ENCODE measurements around the gene ABI3BP.

ABI3BP gene

DNA sequence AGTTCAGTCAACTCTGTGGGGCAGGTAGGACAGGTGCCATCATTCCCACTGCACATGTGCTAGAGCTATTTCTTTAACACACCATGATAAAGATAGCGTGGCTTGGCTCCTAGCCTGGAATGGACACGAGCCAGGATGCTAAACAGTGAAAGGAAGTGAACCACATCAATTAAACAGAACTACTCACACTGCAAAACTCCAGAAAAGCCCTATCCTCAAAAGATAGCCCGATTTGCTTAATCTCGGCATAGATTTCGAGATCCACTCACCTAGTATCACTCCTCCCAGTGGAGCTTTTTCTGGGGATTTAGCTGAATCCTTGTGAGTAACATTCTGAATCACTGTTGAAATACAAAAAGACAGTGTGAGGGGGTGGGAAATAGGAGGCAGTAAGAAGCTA lies 118.0 kb downstream of the ABI3BP start:
- Histone ChIP-seq H3K36me3 (ENCODE audit: insufficient read depth, low read length) (no peaks in the 10 kb centered on the region), H3K4me1 (ENCODE audit: insufficient read depth, low read length) (no peaks in the 10 kb centered on the region), H3K9ac (ENCODE audit: low read depth, low read length) (no peak overlapping the region), H3K9me3 (ENCODE audit: control insufficient read depth, insufficient read depth, low read length) (no peaks in the 10 kb centered on the region)

DNA sequence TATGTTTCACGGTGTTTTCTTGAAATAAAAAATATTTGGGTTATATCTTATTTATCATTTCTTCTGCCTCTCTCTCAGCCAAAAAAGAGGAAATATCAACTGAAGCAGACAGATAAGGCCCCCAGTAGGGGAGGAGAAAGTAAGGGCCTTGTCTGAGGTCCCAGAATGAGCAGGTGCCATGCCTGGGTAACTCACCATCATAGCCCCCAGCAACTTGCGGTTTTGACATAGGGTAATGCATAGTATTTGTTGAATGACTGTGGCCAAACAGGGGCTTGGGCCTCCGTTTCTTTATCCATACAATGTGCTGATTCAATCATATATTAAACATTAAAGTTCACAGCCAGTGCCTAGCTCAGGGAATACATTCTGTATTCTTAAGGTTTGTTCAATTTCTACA lies 119.6 kb downstream of the ABI3BP start:
- Histone ChIP-seq H3K36me3 (ENCODE audit: insufficient read depth, low read length) (no peaks in the 10 kb centered on the region), H3K4me1 (ENCODE audit: insufficient read depth, low read length) (no peaks in the 10 kb centered on the region), H3K9me3 (ENCODE audit: control insufficient read depth, insufficient read depth, low read length) (no peaks in the 10 kb centered on the region), H3K9ac (ENCODE audit: low read depth, low read length) (no peak overlapping the region)

DNA sequence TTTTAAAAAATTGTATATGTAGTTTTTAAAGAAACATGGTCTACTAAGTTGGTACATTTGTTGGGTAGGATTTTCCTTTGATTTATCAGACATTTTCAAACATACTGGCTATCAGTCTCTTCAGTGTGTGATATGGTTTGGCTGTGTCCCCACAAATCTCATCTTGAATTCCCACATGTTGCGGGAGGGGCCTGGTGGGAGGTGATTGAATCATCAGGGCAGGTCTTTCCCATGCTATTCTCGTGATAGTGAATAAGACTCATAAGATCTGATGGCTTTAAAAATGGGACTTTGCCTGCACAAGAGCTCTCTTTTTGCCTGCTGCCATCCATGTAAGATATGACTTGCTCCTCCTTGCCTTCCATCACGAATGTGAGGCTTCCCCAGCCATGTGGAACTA lies 121.9 kb downstream of the ABI3BP start:
- Histone ChIP-seq H3K4me1 (ENCODE audit: insufficient read depth, low read length) (no peaks in the 10 kb centered on the region), H3K9me3 (ENCODE audit: control insufficient read depth, insufficient read depth, low read length) (no peaks in the 10 kb centered on the region)

DNA sequence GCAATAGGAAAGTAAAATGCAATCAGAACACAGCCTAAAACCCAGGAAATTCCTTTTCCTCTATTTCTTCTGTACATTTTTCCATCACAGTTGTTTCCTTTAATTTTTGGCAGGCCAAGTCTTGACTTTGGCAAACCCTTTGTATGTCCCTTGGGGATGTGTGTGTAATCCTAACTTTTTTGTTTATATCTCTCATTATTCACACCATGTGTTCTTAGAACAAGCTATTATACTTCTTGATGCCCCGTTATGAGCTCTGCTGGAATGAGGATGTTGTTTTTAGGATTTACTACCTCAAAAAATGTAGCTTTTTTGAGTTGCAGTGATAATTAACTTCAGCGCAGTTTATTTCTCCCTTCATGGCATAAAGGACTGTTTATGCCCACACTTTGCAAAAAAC lies 123.4 kb downstream of the ABI3BP start:
- Histone ChIP-seq H3K9ac (ENCODE audit: low read depth, low read length) (no peak overlapping the region), H3K9me3 (ENCODE audit: control insufficient read depth, insufficient read depth, low read length) (no peaks in the 10 kb centered on the region), H3K4me1 (ENCODE audit: insufficient read depth, low read length) (no peaks in the 10 kb centered on the region), H3K36me3 (ENCODE audit: insufficient read depth, low read length) (no peaks in the 10 kb centered on the region)

More for the DNA sequence above, 121.9 kb downstream of the ABI3BP start:
- H3K9ac ChIP-seq (ENCODE audit: low read depth, low read length): no peak overlapping the region
- H3K36me3 ChIP-seq (ENCODE audit: insufficient read depth, low read length): no peaks in the 10 kb centered on the region

DNA sequence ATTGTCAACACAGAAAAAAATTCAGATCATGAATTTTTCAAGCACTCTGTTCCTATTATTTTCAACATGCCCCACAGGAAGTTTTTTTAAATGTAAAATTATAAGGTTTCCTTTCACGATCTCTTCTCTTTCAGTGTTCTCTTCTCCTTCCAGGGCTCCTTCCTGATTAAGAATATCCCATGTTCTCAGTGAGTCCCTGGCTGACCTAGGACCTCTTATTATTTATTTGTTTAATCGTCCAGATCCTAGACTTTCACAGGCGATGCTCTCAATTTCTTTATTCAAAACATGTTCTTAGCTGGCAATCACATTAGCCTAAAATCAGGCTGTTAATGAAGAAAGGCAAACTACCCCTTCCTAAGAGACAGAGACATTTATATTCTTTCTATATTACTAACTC lies 124.3 kb downstream of the ABI3BP start:
- H3K9me3 ChIP-seq (ENCODE audit: control insufficient read depth, insufficient read depth, low read length): no peaks in the 10 kb centered on the region
- H3K36me3 ChIP-seq (ENCODE audit: insufficient read depth, low read length): no peaks in the 10 kb centered on the region
- no peak overlapping the region for H3K9ac ChIP-seq (ENCODE audit: low read depth, low read length)
- H3K4me1 ChIP-seq (ENCODE audit: insufficient read depth, low read length): no peaks in the 10 kb centered on the region

DNA sequence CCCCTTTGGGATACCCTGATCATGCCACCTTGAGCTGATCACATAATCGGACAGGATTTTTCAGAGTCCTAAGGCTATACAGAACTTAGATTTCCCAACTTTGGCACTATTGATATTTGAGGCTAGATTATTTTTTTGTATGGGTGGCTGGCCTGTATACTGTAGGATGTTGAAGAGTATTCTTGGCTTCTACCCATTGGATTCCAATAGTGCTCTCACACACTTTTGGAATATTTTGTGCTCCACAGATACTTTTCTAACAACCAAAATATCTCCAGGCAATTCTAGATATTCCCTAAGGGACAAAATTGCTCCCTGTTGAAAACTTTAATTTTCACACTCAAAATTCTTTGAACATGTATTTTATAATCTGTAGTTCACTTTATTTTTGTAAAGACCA lies 125.1 kb downstream of the ABI3BP start:
- Histone ChIP-seq H3K4me1 (ENCODE audit: insufficient read depth, low read length) (no peaks in the 10 kb centered on the region), H3K9ac (ENCODE audit: low read depth, low read length) (no peak overlapping the region)

DNA sequence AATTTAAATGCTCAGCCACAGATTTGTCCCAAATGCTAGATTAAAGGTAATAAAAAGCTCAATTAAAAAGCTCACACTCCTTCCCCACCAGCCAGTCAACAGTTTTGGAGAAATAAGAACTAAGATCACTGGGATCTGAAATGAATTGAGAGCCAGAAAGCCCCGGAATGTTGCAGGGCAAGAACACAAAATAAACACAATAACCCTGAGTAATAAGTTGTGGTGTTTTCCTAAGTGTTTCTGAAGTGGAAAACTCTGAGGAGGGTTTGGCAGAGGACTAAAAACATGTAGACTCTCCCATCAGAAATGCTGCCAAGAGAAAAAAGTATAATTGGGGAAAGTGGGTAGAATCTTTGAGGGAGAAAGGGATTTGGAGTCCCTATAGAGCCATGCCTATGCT lies 127.8 kb downstream of the ABI3BP start:
- Histone ChIP-seq H3K9ac (ENCODE audit: low read depth, low read length) (no peak overlapping the region), H3K9me3 (ENCODE audit: control insufficient read depth, insufficient read depth, low read length) (no peaks in the 10 kb centered on the region), H3K4me1 (ENCODE audit: insufficient read depth, low read length) (no peaks in the 10 kb centered on the region), H3K36me3 (ENCODE audit: insufficient read depth, low read length) (no peaks in the 10 kb centered on the region)

More for the DNA sequence above, 125.1 kb downstream of the ABI3BP start:
- no peaks in the 10 kb centered on the region for H3K36me3 ChIP-seq (ENCODE audit: insufficient read depth, low read length)
- H3K9me3 ChIP-seq (ENCODE audit: control insufficient read depth, insufficient read depth, low read length): no peaks in the 10 kb centered on the region

DNA sequence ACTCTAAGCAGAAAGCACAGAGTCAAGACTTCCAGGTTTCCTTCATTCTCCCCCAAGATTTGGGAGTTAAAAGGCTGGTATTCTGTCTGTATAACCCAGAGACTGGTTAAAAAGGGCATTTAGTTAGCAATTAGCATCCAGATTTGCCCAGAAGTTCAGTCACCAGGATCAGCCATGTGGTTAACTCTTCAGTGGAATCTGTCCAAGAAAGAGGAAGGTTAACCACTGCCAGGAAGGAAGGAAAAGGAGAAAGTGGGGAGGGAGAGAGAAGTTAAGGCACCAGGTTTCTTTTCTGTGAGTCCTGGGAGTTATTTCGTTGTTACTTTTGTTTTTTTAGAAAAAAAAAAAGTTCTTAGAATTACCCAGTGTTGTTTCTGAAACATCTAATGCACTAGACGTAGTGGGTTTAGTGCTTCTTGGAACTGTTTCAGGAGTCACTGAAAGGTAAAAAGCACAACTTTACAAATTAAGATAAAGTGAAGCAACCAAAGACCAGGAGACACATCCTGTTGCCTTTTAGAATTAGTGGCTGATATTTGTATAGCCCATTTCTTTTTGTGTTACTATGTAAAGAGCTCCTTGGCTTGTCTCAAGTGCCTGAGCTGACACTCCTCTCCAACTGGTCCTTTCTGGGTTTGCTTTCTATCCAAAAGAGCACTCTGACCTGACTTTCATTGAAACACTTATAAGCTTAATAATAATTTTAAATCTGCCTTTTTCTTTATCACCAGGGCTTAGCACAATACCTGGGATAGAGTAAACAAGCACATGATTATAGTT lies 128.6 kb downstream of the ABI3BP start:
- H3K9me3 ChIP-seq (ENCODE audit: control insufficient read depth, insufficient read depth, low read length): no peaks in the 10 kb centered on the region
- H3K36me3 ChIP-seq (ENCODE audit: insufficient read depth, low read length): no peaks in the 10 kb centered on the region
- H3K4me1 ChIP-seq (ENCODE audit: insufficient read depth, low read length): no peaks in the 10 kb centered on the region
- no peak overlapping the region for H3K9ac ChIP-seq (ENCODE audit: low read depth, low read length)

DNA sequence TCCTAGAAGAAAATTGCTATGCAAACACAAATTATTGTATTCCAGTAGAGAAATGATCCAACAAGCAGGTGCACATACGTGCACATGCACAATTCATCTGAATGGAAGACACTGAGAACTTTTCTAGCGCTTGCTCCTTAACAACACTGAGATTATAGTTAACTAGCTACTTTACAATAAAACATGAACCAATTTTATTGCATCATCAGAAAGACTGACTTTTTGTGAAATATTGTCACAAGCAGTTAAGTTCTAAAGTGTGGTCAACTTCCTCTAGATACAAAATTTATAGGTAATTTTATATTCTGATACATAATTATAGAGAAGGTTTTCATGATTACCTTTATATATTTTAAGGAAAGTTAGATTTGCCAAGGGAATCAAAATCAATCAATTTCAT lies 135.4 kb downstream of the ABI3BP start:
- Histone ChIP-seq H3K36me3 (ENCODE audit: insufficient read depth, low read length) (no peaks in the 10 kb centered on the region), H3K9ac (ENCODE audit: low read depth, low read length) (no peak overlapping the region)

DNA sequence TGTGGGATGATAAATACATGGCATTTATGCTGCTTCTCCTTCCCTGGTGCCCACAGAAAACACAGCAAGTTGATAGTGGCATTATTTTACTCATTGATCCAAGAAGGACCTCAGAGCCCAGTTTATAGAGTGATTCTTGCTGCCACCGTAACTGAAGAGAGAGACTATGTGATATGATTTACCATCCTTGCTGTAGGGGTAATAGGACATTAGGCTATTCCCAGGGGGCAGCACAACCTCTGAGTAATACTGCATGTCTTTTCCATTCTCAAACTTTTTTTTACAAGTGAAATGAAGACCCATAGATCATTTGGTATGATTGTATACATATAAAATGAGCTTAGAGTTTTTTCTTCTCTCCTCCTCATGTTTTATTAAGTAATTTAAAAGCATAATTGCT lies 136.4 kb downstream of the ABI3BP start:
- Histone ChIP-seq H3K9ac (ENCODE audit: low read depth, low read length) (no peak overlapping the region), H3K9me3 (ENCODE audit: control insufficient read depth, insufficient read depth, low read length) (no peaks in the 10 kb centered on the region), H3K36me3 (ENCODE audit: insufficient read depth, low read length) (no peaks in the 10 kb centered on the region), H3K4me1 (ENCODE audit: insufficient read depth, low read length) (no peaks in the 10 kb centered on the region)

More for the DNA sequence above, 135.4 kb downstream of the ABI3BP start:
- Histone ChIP-seq H3K4me1 (ENCODE audit: insufficient read depth, low read length) (no peaks in the 10 kb centered on the region), H3K9me3 (ENCODE audit: control insufficient read depth, insufficient read depth, low read length) (no peaks in the 10 kb centered on the region)

DNA sequence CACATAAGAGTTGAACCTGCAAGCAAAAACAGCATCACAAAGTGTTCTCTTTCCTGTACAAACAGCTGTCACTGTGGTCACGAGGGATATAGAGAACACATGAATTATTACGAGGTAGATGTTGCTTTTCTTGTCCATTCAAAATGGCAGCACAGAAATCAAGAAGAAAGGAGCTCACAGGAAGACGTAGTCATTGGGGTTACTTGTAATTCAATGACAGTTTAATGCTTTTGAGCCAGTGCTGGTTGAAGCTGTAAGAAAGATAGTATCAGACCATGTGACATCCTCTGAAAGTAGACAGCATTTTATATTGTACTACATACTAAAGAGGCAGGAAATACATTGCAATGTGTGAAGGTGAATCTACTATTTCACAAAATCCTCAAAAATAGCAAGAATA lies 140.4 kb downstream of the ABI3BP start:
- H3K9ac ChIP-seq (ENCODE audit: low read depth, low read length): no peak overlapping the region

DNA sequence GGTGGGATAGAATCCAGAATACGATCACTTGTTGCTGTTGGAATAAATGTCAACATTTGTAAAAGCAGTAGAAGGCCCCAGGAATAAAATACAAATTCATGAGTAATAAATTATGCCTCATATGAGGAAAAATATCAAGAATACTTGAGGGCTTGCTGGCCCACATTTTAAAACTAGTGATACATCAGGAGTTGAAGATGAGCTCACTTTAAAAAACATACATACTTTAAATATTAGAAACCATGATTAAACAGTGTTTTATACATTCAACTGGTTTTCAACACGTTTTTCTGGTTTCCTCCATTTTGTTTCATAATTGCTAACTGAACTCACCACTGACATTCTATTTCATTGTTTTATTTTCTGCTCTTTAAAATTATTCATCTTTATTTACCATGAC lies 142.5 kb downstream of the ABI3BP start:
- Histone ChIP-seq H3K9ac (ENCODE audit: low read depth, low read length) (no peak overlapping the region), H3K36me3 (ENCODE audit: insufficient read depth, low read length) (no peaks in the 10 kb centered on the region), H3K9me3 (ENCODE audit: control insufficient read depth, insufficient read depth, low read length) (no peaks in the 10 kb centered on the region), H3K4me1 (ENCODE audit: insufficient read depth, low read length) (no peaks in the 10 kb centered on the region)

More for the DNA sequence above, 140.4 kb downstream of the ABI3BP start:
- Histone ChIP-seq H3K4me1 (ENCODE audit: insufficient read depth, low read length) (no peaks in the 10 kb centered on the region), H3K9me3 (ENCODE audit: control insufficient read depth, insufficient read depth, low read length) (no peaks in the 10 kb centered on the region), H3K36me3 (ENCODE audit: insufficient read depth, low read length) (no peaks in the 10 kb centered on the region)

DNA sequence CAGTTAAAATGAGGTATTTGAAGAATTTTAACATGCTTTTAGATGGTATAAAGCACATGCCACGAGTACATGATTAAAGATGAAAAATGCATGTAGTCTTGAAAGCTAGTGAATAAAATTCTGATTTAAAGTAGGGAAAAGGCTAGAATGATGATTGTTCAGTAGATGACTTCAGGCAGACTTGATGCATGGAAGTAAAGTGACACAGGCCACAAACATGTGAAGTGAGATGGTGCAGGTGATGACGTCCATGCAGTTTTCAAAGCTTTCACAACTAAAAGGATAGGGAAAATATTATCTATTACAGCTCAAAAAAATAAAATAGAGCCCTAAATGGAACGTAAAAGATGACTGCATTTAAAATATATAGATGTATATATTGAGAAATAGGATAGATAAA lies 143.1 kb downstream of the ABI3BP start:
- H3K36me3 ChIP-seq (ENCODE audit: insufficient read depth, low read length): no peaks in the 10 kb centered on the region
- no peaks in the 10 kb centered on the region for H3K9me3 ChIP-seq (ENCODE audit: control insufficient read depth, insufficient read depth, low read length)
- H3K4me1 ChIP-seq (ENCODE audit: insufficient read depth, low read length): no peaks in the 10 kb centered on the region
- no peak overlapping the region for H3K9ac ChIP-seq (ENCODE audit: low read depth, low read length)

DNA sequence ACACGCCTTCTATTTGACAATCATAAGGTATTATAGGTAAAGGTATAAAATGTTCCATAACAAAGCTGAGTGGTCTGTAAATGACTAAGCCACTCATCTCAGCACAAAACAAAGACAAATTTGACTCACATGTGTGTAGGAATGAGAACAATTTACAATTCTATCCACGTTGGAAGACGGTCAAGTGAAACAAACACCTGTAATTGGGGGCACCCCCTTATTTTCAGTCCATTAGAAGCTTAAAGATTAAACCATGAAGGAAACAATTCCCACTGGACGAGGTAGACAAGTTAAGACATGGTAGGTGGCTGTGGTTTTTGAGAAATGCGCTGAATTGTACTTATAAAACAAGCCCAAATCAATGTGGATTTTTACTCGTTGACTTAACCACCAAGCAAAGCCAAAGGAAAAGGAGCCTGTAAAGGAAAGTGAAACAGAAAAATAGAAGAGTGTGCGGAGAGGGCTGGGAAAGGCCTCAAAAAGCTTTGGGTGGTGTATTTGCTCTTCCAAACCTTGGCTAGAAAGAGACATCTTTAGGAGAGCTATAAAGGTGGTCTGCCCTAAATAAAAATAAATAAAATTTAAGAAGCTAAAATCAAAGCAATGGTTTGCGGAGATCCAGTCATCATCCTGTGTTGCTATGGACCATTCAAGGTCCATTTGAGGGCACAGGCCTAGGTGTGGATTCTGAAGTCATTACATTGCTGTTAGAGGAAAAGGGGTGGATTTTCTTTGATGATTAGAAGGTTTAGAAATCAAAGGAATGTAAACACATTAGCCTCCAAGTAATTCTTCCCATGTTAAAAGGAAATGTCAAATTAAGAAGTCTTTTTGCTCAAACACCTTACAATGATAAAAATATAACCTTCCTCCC lies 148.9 kb downstream of the ABI3BP start:
- H3K9me3 ChIP-seq (ENCODE audit: control insufficient read depth, insufficient read depth, low read length): no peaks in the 10 kb centered on the region
- H3K36me3 ChIP-seq (ENCODE audit: insufficient read depth, low read length): no peaks in the 10 kb centered on the region
- no peaks in the 10 kb centered on the region for H3K4me1 ChIP-seq (ENCODE audit: insufficient read depth, low read length)
- H3K9ac ChIP-seq (ENCODE audit: low read depth, low read length): no peak overlapping the region

DNA sequence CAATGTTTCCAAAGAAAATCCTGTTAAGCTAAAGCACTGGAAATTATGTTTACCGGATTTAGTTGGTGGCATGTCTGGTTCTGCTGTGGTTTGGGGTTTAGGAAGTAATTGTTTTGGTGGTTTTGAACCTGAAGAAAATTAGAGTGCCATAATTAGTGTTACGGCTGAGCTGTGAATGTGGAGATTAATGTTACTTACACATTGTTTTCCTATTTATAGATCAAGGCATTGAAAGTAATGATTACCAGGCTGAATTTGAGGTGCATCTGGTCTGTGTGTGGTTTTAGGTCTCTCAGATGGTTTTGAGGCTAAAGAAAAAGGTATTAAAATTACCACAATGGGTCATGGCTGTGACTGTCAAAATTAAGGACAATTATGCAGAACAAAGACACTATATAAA lies 155.1 kb downstream of the ABI3BP start:
- Histone ChIP-seq H3K9me3 (ENCODE audit: control insufficient read depth, insufficient read depth, low read length) (no peaks in the 10 kb centered on the region; the same call in 1 of the 2 replicates), H3K9ac (ENCODE audit: low read depth, low read length) (no peak overlapping the region), H3K36me3 (ENCODE audit: insufficient read depth, low read length) (no peaks in the 10 kb centered on the region), H3K4me1 (ENCODE audit: insufficient read depth, low read length) (0 out of 2 replicates have a peak, but pooled peaks cover 3% of the 10 kb centered on the region)
